ENCODE data around the gene FSIP1.

The FSIP1 gene

DNA sequence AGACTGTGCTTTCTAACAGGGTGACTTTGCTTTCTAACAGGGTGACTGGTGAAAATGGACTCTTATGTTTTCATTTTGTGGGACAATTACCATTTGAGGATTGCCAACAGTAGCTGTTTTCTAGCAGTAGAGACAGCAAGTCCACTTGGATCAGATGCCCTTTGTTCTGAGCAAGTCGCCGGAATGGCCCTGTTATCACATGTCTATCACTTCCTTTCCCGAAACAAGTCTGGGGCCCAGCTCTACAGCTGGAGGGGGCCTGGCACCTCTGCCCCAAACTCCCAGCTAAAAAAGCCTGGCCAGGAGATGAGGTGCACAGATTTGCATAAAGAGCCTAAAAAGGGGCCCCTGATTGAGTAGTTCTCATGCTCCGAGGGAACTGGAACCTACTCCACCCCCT is 157.2 kb downstream of the FSIP1 start:
- no peaks in the 10 kb centered on the region for H3K79me2 ChIP-seq (ENCODE audit: insufficient read depth, low read length)
- H3K27ac ChIP-seq (ENCODE audit: low read depth, low read length, poor library complexity, severe bottlenecking) = no peak overlapping the region
- no peak overlapping the region for H3K9ac ChIP-seq (ENCODE audit: low read length)
- no peaks in the 10 kb centered on the region for H3K9me3 ChIP-seq (ENCODE audit: low read length)
- no peaks in the 10 kb centered on the region for H4K20me1 ChIP-seq (ENCODE audit: insufficient read depth, low read length)
- no peak overlapping the region for H3K4me2 ChIP-seq (ENCODE audit: low read length)
- H2AFZ ChIP-seq (ENCODE audit: low read length) = no peak overlapping the region
- H3K9me2 ChIP-seq (ENCODE audit: low read depth, low read length) = no peaks in the 10 kb centered on the region
- no peaks in the 10 kb centered on the region for H3K36me3 ChIP-seq (ENCODE audit: insufficient read depth, low read length)
- H3K4me1 ChIP-seq (ENCODE audit: insufficient read depth, low read length, severe bottlenecking) = no peaks in the 10 kb centered on the region
- H3K4me3 ChIP-seq (ENCODE audit: low read depth, low read length, poor library complexity, severe bottlenecking) = no peak overlapping the region
- H3K27me3 ChIP-seq (ENCODE audit: insufficient read depth, low read length) = no peaks in the 10 kb centered on the region
- no peaks in the 10 kb centered on the region for H3F3A ChIP-seq (ENCODE audit: insufficient read depth, low read length)
- TF ChIP-seq, protein P1, sequence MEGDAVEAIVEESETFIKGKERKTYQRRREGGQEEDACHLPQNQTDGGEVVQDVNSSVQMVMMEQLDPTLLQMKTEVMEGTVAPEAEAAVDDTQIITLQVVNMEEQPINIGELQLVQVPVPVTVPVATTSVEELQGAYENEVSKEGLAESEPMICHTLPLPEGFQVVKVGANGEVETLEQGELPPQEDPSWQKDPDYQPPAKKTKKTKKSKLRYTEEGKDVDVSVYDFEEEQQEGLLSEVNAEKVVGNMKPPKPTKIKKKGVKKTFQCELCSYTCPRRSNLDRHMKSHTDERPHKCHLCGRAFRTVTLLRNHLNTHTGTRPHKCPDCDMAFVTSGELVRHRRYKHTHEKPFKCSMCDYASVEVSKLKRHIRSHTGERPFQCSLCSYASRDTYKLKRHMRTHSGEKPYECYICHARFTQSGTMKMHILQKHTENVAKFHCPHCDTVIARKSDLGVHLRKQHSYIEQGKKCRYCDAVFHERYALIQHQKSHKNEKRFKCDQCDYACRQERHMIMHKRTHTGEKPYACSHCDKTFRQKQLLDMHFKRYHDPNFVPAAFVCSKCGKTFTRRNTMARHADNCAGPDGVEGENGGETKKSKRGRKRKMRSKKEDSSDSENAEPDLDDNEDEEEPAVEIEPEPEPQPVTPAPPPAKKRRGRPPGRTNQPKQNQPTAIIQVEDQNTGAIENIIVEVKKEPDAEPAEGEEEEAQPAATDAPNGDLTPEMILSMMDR (IDR thresholded peaks at IDR 0.05; ENCODE audit: low read length) = no peak
- TF ChIP-seq EZH2 (IDR thresholded peaks at IDR 0.05; ENCODE audit: borderline replicate concordance, low read length) = no peak

DNA sequence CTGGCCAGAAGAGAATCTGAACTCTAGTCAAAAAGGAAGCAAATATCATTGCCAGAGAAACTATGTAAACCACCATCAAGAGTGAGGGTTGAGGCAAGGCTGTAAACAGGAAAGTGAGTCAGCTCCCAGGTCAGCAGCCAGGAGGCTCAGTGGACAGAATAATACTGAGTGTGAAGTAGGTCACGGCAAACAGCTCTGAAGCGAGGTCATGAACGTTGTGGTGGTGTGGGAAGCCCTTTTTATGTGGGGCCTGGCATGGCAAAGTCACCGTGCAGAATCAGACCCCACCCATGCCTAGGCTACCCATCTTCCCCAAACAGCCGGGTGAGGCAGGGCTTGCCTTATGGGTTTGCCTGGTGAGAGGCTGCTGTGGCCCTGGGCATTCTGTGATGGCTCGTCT is 157.8 kb downstream of the FSIP1 start:
- H3K27ac ChIP-seq (ENCODE audit: low read depth, low read length, poor library complexity, severe bottlenecking) = no peak overlapping the region
- H3K9ac ChIP-seq (ENCODE audit: low read length) = no peak overlapping the region
- H3K9me2 ChIP-seq (ENCODE audit: low read depth, low read length) = no peaks in the 10 kb centered on the region
- no peaks in the 10 kb centered on the region for H3K27me3 ChIP-seq (ENCODE audit: insufficient read depth, low read length)
- H3K4me3 ChIP-seq (ENCODE audit: low read depth, low read length, poor library complexity, severe bottlenecking) = no peak overlapping the region
- H3K4me2 ChIP-seq (ENCODE audit: low read length) = no peak overlapping the region
- H2AFZ ChIP-seq (ENCODE audit: low read length) = no peak overlapping the region
- H3K4me1 ChIP-seq (ENCODE audit: insufficient read depth, low read length, severe bottlenecking) = no peaks in the 10 kb centered on the region
- TF ChIP-seq EZH2 (IDR thresholded peaks at IDR 0.05; ENCODE audit: borderline replicate concordance, low read length) = no peak
- TF ChIP-seq, protein P1 (IDR thresholded peaks at IDR 0.05; ENCODE audit: low read length) = no peak
- no peaks in the 10 kb centered on the region for H4K20me1 ChIP-seq (ENCODE audit: insufficient read depth, low read length)
- H3K9me3 ChIP-seq (ENCODE audit: low read length) = no peaks in the 10 kb centered on the region
- no peaks in the 10 kb centered on the region for H3K36me3 ChIP-seq (ENCODE audit: insufficient read depth, low read length)
- H3F3A ChIP-seq (ENCODE audit: insufficient read depth, low read length) = no peaks in the 10 kb centered on the region
- H3K79me2 ChIP-seq (ENCODE audit: insufficient read depth, low read length) = no peaks in the 10 kb centered on the region

DNA sequence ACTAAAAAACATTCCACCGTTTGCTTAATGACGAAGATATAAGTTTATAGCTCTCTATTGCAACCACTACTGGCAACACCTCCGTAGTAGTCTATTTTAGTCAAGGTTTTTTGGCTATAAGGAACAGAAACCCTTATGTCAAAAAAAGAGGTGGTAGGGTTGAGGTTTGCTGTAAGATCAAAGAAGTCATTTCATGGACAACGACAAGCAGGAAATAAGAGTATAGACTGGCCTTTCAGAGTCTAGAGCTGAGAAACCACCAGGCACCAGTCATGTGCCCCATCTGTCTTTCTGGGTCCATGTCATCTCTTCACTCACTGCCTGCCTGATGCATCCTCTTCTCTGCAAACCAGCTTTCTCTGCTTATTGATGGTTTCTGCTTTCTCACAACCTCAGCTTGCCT is 159.1 kb downstream of the FSIP1 start:
- TF ChIP-seq, protein P1 (IDR thresholded peaks at IDR 0.05; ENCODE audit: low read length) = no peak
- no peak for TF ChIP-seq EZH2 (IDR thresholded peaks at IDR 0.05; ENCODE audit: borderline replicate concordance, low read length)
- Histone ChIP-seq H3K9ac (ENCODE audit: low read length) (no peak overlapping the region), H3K27ac (ENCODE audit: low read depth, low read length, poor library complexity, severe bottlenecking) (no peak overlapping the region), H3K36me3 (ENCODE audit: insufficient read depth, low read length) (no peaks in the 10 kb centered on the region), H4K20me1 (ENCODE audit: insufficient read depth, low read length) (no peaks in the 10 kb centered on the region), H3K9me3 (ENCODE audit: low read length) (no peaks in the 10 kb centered on the region), H3K9me2 (ENCODE audit: low read depth, low read length) (no peaks in the 10 kb centered on the region), H3K27me3 (ENCODE audit: insufficient read depth, low read length) (no peaks in the 10 kb centered on the region), H3K4me2 (ENCODE audit: low read length) (no peak overlapping the region), H3K79me2 (ENCODE audit: insufficient read depth, low read length) (no peaks in the 10 kb centered on the region), H2AFZ (ENCODE audit: low read length) (no peak overlapping the region), H3K4me1 (ENCODE audit: insufficient read depth, low read length, severe bottlenecking) (no peaks in the 10 kb centered on the region), H3F3A (ENCODE audit: insufficient read depth, low read length) (no peaks in the 10 kb centered on the region), H3K4me3 (ENCODE audit: low read depth, low read length, poor library complexity, severe bottlenecking) (no peak overlapping the region)
